ENCODE data around the gene SLC4A1.

- no peak for TF ChIP-seq HNF4A (CRISPR knock-in tag; IDR thresholded peaks at IDR 0.05)
- TF ChIP-seq EZH2 (conservative IDR thresholded peaks at IDR 0.05; ENCODE audit: low read depth, low read length), result no peak
- TF ChIP-seq, protein P1, sequence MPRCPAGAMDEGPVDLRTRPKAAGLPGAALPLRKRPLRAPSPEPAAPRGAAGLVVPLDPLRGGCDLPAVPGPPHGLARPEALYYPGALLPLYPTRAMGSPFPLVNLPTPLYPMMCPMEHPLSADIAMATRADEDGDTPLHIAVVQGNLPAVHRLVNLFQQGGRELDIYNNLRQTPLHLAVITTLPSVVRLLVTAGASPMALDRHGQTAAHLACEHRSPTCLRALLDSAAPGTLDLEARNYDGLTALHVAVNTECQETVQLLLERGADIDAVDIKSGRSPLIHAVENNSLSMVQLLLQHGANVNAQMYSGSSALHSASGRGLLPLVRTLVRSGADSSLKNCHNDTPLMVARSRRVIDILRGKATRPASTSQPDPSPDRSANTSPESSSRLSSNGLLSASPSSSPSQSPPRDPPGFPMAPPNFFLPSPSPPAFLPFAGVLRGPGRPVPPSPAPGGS (CRISPR knock-in tag; IDR thresholded peaks at IDR 0.05), result peak; percentile 52; the same call in 1 of the 2 replicates
- TF ChIP-seq NR2C2 (CRISPR knock-in tag; IDR thresholded peaks at IDR 0.05; ENCODE audit: borderline replicate concordance), result no peak; the same call in 1 of the 2 replicates
- TF ChIP-seq CTCF (CRISPR knock-in tag; IDR thresholded peaks at IDR 0.05), result peak; percentile 30; the same call in 1 of the 2 replicates
- TF ChIP-seq, protein P2, sequence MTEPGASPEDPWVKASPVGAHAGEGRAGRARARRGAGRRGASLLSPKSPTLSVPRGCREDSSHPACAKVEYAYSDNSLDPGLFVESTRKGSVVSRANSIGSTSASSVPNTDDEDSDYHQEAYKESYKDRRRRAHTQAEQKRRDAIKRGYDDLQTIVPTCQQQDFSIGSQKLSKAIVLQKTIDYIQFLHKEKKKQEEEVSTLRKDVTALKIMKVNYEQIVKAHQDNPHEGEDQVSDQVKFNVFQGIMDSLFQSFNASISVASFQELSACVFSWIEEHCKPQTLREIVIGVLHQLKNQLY (CRISPR knock-in tag; IDR thresholded peaks at IDR 0.05), result no peak
- TF ChIP-seq ZNF230 (CRISPR knock-in tag; IDR thresholded peaks at IDR 0.05), result no peak
- no peak for TF ChIP-seq TIGD3 (CRISPR knock-in tag; IDR thresholded peaks at IDR 0.05; ENCODE audit: borderline replicate concordance)
- no peak for TF ChIP-seq ZNF598 (CRISPR knock-in tag; IDR thresholded peaks at IDR 0.05; ENCODE audit: borderline replicate concordance)
- TF ChIP-seq TCF7L2 (IDR thresholded peaks at IDR 0.05; ENCODE audit: low read depth, low read length), result no peak
- TF ChIP-seq HDAC2 (CRISPR knock-in tag; IDR thresholded peaks at IDR 0.05), result no peak
- TF ChIP-seq, protein P3, sequence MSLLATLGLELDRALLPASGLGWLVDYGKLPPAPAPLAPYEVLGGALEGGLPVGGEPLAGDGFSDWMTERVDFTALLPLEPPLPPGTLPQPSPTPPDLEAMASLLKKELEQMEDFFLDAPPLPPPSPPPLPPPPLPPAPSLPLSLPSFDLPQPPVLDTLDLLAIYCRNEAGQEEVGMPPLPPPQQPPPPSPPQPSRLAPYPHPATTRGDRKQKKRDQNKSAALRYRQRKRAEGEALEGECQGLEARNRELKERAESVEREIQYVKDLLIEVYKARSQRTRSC (CRISPR knock-in tag; IDR thresholded peaks at IDR 0.05; ENCODE audit: low read depth), result no peak
- no peak for TF ChIP-seq NFIC (IDR thresholded peaks at IDR 0.05; ENCODE audit: low read length)
- no peak for TF ChIP-seq ZBTB21 (CRISPR knock-in tag; IDR thresholded peaks at IDR 0.05)
Measured at GRCh38 chr17:44219108-44219615, 48.8 kb downstream of the SLC4A1 start.
